ENCODE results near the gene SLC30A2.

SLC30A2 gene

GRCh38 chr1:26070963-26071342, 25.0 kb upstream of the SLC30A2 start:
- no peak overlapping the region for H3K4me3 ChIP-seq (ENCODE audit: control insufficient read depth, low read depth, low read length)
- no peak for TF ChIP-seq CTCF (IDR thresholded peaks at IDR 0.05; ENCODE audit: control insufficient read depth, insufficient read depth, low read depth, low read length, missing control alignments)
- DNase-seq (ENCODE audit: low read depth): no peak

GRCh38 chr1:26070296-26070962, 24.5 kb upstream of the SLC30A2 start:
- no peak for TF ChIP-seq CTCF (IDR thresholded peaks at IDR 0.05; ENCODE audit: control insufficient read depth, insufficient read depth, low read depth, low read length, missing control alignments)
- DNase-seq (ENCODE audit: low read depth): no peak
- H3K4me3 ChIP-seq (ENCODE audit: control insufficient read depth, low read depth, low read length): no peak overlapping the region

- no peak for TF ChIP-seq CTCF (IDR thresholded peaks at IDR 0.05; ENCODE audit: control insufficient read depth, insufficient read depth, low read depth, low read length, missing control alignments)
- H3K4me3 ChIP-seq (ENCODE audit: control insufficient read depth, low read depth, low read length): no peak overlapping the region
- no peak for DNase-seq (ENCODE audit: low read depth)
These were observed 24.0 kb upstream of the SLC30A2 start for GRCh38 chr1:26069941-26070295.

GRCh38 chr1:26067432-26067911, 21.6 kb upstream of the SLC30A2 start, which contains the start of gene TRIM63:
TSS of gene TRIM63 (minus strand) at chr1:26067630. CDS start at chr1:26067494, 136 bp downstream.
- no peak for DNase-seq (ENCODE audit: low read depth)
- no peak within 1 kb of the TSS for H3K4me3 ChIP-seq (ENCODE audit: control insufficient read depth, low read depth, low read length)
- no peak for TF ChIP-seq CTCF (IDR thresholded peaks at IDR 0.05; ENCODE audit: control insufficient read depth, insufficient read depth, low read depth, low read length, missing control alignments)

- H3K4me3 ChIP-seq (ENCODE audit: control insufficient read depth, low read depth, low read length): no peak overlapping the region
- no peak for TF ChIP-seq CTCF (IDR thresholded peaks at IDR 0.05; ENCODE audit: control insufficient read depth, insufficient read depth, low read depth, low read length, missing control alignments)
- no peak for DNase-seq (ENCODE audit: low read depth)
These were observed 20.9 kb upstream of the SLC30A2 start for GRCh38 chr1:26066857-26067256.

- DNase-seq (ENCODE audit: low read depth): no peak
- TF ChIP-seq CTCF (IDR thresholded peaks at IDR 0.05; ENCODE audit: control insufficient read depth, insufficient read depth, low read depth, low read length, missing control alignments): no peak
- H3K4me3 ChIP-seq (ENCODE audit: control insufficient read depth, low read depth, low read length): no peak overlapping the region
These were observed 20.2 kb upstream of the SLC30A2 start for GRCh38 chr1:26066160-26066559.

Measured in AG09309 (cell line).